Mesothelial cell of epicardium (in vitro differentiated cells): ENCODE data around the gene CCDC91. TPM values are rescaled to one million over a fixed set of nuclear protein-coding genes. Genes with fewer than 3 reads are reported as not detected.

Source experiments
- DNase-seq, 2 experiments: peaks; one replicate each; pipeline ENCODE4 v3.0.0; 2021; ENCODE audit warnings: low spot score in 2 of 2; ENCODE audit not compliant: unreplicated experiment in 2 of 2
- H3K27ac Mint-ChIP-seq: 2 replicates; pipeline ENCODE4 v1.8.0; 2021; ENCODE audit warnings: mixed read lengths
- H3K27me3 Mint-ChIP-seq: 2 replicates; pipeline ENCODE4 v1.8.0; 2021; ENCODE audit warnings: low read depth, mixed read lengths
- H3K36me3 Mint-ChIP-seq: 2 replicates; pipeline ENCODE4 v1.8.0; 2021; ENCODE audit warnings: mixed read lengths
- H3K4me1 Mint-ChIP-seq: 2 replicates; pipeline ENCODE4 v1.8.0; 2021; ENCODE audit warnings: mixed read lengths
- H3K4me3 Mint-ChIP-seq: 2 replicates; pipeline ENCODE4 v1.8.0; 2021; ENCODE audit warnings: mild to moderate bottlenecking, moderate library complexity, mixed read lengths
- H3K9me3 Mint-ChIP-seq: 2 replicates; pipeline ENCODE4 v1.8.0; 2021; ENCODE audit warnings: mixed read lengths
- CTCF ChIP-seq: fragments of 200-600 bp; sonication (generic); IDR thresholded peaks from one replicate; pipeline ENCODE4 v1.5.0; 2021; ENCODE audit warnings: antibody characterized with exemption; ENCODE audit not compliant: unreplicated experiment
- total RNA-seq: library from RNA; stranded (reverse); gene quantifications from 3 replicates; pipeline ENCODE4 v1.2.1, GENCODE V29; 2021

The CCDC91 gene
- total RNA-seq, 1 donor from 2014 or later, result 30.7 TPM

GRCh38 chr12:28269851-28270250 is 79.6 kb downstream of the CCDC91 start:
- no peak for TF ChIP-seq CTCF
- Mint-ChIP-seq H3K36me3 (peaks cover 43% of the 10 kb centered on the region), H3K27me3 (no peaks in the 10 kb centered on the region), H3K4me3 (no peak overlapping the region), H3K4me1 (peaks cover 8% of the 10 kb centered on the region), H3K27ac (no peak overlapping the region), H3K9me3 (peaks cover 39% of the 10 kb centered on the region)
- DNase-seq, result no peak

- Mint-ChIP-seq H3K27ac (no peak overlapping the region), H3K4me3 (no peak overlapping the region), H3K9me3 (peaks cover 23% of the 10 kb centered on the region), H3K27me3 (no peaks in the 10 kb centered on the region), H3K36me3 (peaks cover 24% of the 10 kb centered on the region), H3K4me1 (no peaks in the 10 kb centered on the region)
- no peak for DNase-seq
- no peak for TF ChIP-seq CTCF
Measured at GRCh38 chr12:28278499-28278898, 88.2 kb downstream of the CCDC91 start.

- no peak overlapping the region for H3K27ac Mint-ChIP-seq
- no peaks in the 10 kb centered on the region for H3K27me3 Mint-ChIP-seq
- peaks cover 26% of the 10 kb centered on the region for H3K36me3 Mint-ChIP-seq
- no peaks in the 10 kb centered on the region for H3K4me1 Mint-ChIP-seq
- no peak overlapping the region for H3K4me3 Mint-ChIP-seq
- no peak for TF ChIP-seq CTCF
- peaks cover 27% of the 10 kb centered on the region for H3K9me3 Mint-ChIP-seq
- no peak for DNase-seq
Measured at GRCh38 chr12:28278960-28279359, 88.7 kb downstream of the CCDC91 start.

GRCh38 chr12:28286352-28286751 is 96.1 kb downstream of the CCDC91 start:
- Mint-ChIP-seq H3K36me3 (peaks cover 60% of the 10 kb centered on the region), H3K27me3 (no peaks in the 10 kb centered on the region), H3K27ac (no peak overlapping the region), H3K4me1 (no peaks in the 10 kb centered on the region), H3K4me3 (no peak overlapping the region), H3K9me3 (peaks cover 67% of the 10 kb centered on the region)
- DNase-seq, result no peak
- no peak for TF ChIP-seq CTCF

GRCh38 chr12:28290262-28290661 is 100.0 kb downstream of the CCDC91 start:
- Mint-ChIP-seq H3K4me1 (no peaks in the 10 kb centered on the region), H3K27ac (no peak overlapping the region), H3K4me3 (no peak overlapping the region), H3K36me3 (peaks cover 45% of the 10 kb centered on the region), H3K9me3 (peaks cover 42% of the 10 kb centered on the region), H3K27me3 (no peaks in the 10 kb centered on the region)
- DNase-seq, result no peak
- TF ChIP-seq CTCF, result no peak

- H3K4me1 Mint-ChIP-seq, result no peaks in the 10 kb centered on the region
- peaks cover 34% of the 10 kb centered on the region for H3K36me3 Mint-ChIP-seq
- DNase-seq, result no peak
- TF ChIP-seq CTCF, result no peak
- no peak overlapping the region for H3K27ac Mint-ChIP-seq
- H3K27me3 Mint-ChIP-seq, result no peaks in the 10 kb centered on the region
- H3K4me3 Mint-ChIP-seq, result no peak overlapping the region
- H3K9me3 Mint-ChIP-seq, result peaks cover 27% of the 10 kb centered on the region
Measured at GRCh38 chr12:28292699-28293098, 102.4 kb downstream of the CCDC91 start.
